GM10248 (cell line): ENCODE measurements around the gene HSD3B1.
"Not testable (repeated sequence)": the region's sequence is repeated elsewhere in the genome, so short reads cannot be mapped to it uniquely, and the experiment has no call there.

Experiments
- CTCF ChIA-PET: fragments of 300-600 bp; sonication (Branson Sonifier 250); formaldehyde crosslinking; extraction: SDS; loops from one replicate; lab custom pipeline; 2021; ENCODE audit warnings: antibody characterized with exemption; lab: Yijun Ruan, JAX
- POLR2A ChIA-PET: fragments of 350-650 bp; sonication (Branson Sonifier 250); formaldehyde crosslinking; extraction: SDS; loops from one replicate; lab custom pipeline; 2020; ENCODE audit warnings: antibody characterized with exemption; lab: Yijun Ruan, JAX
- DNase-seq: peaks from one replicate; pipeline ENCODE4 v3.0.0; 2012; ENCODE audit errors: extremely low spot score
- TF ChIP-seq, protein P1 (sequence below): IDR thresholded peaks from 2 replicates; pipeline ENCODE4 v1.5.1; 2012; ENCODE audit warnings: mild to moderate bottlenecking, low read depth; ENCODE audit errors: extremely low read depth, missing control alignments, control extremely low read depth

HSD3B1 gene

DNA sequence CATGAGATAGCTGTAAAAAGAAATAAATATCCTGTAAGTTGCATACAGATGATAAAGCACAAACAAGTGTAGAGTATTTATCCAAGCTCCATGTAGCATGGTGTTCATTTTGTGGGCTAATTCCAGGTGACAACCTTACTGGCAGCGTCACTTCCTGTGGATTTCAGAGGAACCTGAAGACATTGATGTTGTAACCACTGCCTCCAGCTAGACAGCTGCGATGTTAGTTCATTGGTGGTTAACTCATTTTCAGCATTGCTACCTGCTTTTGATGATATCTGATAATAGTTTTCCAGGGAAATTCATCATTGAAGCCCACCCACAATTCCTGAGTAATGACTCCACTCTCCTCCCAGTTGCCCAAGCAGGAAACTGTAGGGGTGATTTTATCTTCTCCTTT, 3.0 kb downstream of the HSD3B1 start:
- TF ChIP-seq, protein P1, sequence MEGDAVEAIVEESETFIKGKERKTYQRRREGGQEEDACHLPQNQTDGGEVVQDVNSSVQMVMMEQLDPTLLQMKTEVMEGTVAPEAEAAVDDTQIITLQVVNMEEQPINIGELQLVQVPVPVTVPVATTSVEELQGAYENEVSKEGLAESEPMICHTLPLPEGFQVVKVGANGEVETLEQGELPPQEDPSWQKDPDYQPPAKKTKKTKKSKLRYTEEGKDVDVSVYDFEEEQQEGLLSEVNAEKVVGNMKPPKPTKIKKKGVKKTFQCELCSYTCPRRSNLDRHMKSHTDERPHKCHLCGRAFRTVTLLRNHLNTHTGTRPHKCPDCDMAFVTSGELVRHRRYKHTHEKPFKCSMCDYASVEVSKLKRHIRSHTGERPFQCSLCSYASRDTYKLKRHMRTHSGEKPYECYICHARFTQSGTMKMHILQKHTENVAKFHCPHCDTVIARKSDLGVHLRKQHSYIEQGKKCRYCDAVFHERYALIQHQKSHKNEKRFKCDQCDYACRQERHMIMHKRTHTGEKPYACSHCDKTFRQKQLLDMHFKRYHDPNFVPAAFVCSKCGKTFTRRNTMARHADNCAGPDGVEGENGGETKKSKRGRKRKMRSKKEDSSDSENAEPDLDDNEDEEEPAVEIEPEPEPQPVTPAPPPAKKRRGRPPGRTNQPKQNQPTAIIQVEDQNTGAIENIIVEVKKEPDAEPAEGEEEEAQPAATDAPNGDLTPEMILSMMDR = no peak
- CTCF ChIA-PET = no interaction called here
- POLR2A ChIA-PET = no interaction called here
- no peak for DNase-seq

GRCh38 chr1:119515221-119515620, 8.2 kb downstream of the HSD3B1 start:
- TF ChIP-seq, protein P1 = no peak
- CTCF ChIA-PET = no interaction called here

GRCh38 chr1:119516247-119516646, 9.2 kb downstream of the HSD3B1 start:
- POLR2A ChIA-PET = no interaction called here
- CTCF ChIA-PET = no interaction called here
- no peak for DNase-seq
- TF ChIP-seq, protein P1 = no peak

More at GRCh38 chr1:119515221-119515620, 8.2 kb downstream of the HSD3B1 start:
- POLR2A ChIA-PET = no interaction called here
- no peak for DNase-seq

- CTCF ChIA-PET = no interaction called here
- DNase-seq = no peak
- TF ChIP-seq, protein P1 = no peak
- POLR2A ChIA-PET = no interaction called here
Measured at GRCh38 chr1:119516680-119517079, 9.7 kb downstream of the HSD3B1 start.

- CTCF ChIA-PET = interaction anchor here (1.3 kb wide), 1 partner anchor 10 kb away, joined by 3 read pairs; no protein-coding TSS in a partner anchor
- POLR2A ChIA-PET, DNase-seq: not testable (repeated sequence)
Measured at GRCh38 chr1:119517667-119518066, 10.7 kb downstream of the HSD3B1 start.

GRCh38 chr1:119531606-119532323, 24.8 kb downstream of the HSD3B1 start:
- POLR2A ChIA-PET = no interaction called here
- CTCF ChIA-PET = interaction anchor here (1.2 kb wide), 2 partner anchors 12 kb away, joined by 3 read pairs; no protein-coding TSS in a partner anchor
- DNase-seq = no peak
- TF ChIP-seq, protein P1 = no peak

DNA sequence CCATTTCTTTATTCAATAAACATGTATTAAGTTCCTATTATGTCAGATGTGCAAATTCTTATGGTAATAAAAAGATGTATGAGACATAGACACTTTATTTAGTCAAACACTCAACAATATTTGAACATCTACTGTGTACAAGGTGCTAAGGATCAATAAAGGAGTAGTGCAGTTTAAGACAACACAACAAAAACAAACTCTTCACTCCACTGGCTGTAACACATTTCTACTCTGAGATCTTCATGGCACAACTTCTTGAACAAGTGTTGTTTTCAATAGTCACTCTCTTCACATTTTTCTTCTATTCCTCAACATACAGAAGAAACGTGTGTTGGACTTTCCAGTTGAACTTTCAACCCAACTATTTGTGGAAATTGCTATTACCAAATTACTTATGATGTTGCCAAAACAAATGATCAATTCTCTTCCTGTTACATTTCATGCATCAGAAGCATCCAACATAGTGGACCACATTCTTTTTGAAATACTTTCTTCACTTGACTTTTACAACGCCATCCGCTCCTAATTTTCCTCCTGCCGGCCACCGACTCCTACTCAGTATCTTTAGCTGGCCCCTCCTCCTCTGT, 25.4 kb downstream of the HSD3B1 start:
- CTCF ChIA-PET = interaction anchor here (1.2 to 1.9 kb wide), 2 partner anchors 12 to 13 kb away, joined by 3 to 6 read pairs; no protein-coding TSS in a partner anchor
- POLR2A ChIA-PET = no interaction called here
- DNase-seq = no peak
- TF ChIP-seq, protein P1 = no peak
